ENCODE data around the gene THADA. TPM values are rescaled to one million over a fixed set of nuclear protein-coding genes. Genes with fewer than 3 reads are reported as not detected.

The THADA gene
- total RNA-seq, 2 donors from 2014 or later: 41.1 to 54.3 TPM

- H3K27ac ChIP-seq: no peak overlapping the region
- no peaks in the 10 kb centered on the region for H3K27me3 ChIP-seq (replicated peaks; ENCODE audit: insufficient read depth)
- intact Hi-C loops (cut with DNase I): no loop called here
- no peak for TF ChIP-seq POLR2A (IDR thresholded peaks at IDR 0.05)
- TF ChIP-seq, protein P1, sequence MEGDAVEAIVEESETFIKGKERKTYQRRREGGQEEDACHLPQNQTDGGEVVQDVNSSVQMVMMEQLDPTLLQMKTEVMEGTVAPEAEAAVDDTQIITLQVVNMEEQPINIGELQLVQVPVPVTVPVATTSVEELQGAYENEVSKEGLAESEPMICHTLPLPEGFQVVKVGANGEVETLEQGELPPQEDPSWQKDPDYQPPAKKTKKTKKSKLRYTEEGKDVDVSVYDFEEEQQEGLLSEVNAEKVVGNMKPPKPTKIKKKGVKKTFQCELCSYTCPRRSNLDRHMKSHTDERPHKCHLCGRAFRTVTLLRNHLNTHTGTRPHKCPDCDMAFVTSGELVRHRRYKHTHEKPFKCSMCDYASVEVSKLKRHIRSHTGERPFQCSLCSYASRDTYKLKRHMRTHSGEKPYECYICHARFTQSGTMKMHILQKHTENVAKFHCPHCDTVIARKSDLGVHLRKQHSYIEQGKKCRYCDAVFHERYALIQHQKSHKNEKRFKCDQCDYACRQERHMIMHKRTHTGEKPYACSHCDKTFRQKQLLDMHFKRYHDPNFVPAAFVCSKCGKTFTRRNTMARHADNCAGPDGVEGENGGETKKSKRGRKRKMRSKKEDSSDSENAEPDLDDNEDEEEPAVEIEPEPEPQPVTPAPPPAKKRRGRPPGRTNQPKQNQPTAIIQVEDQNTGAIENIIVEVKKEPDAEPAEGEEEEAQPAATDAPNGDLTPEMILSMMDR (IDR thresholded peaks at IDR 0.05): no peak
- TF ChIP-seq POLR2AphosphoS5 (IDR thresholded peaks at IDR 0.05): no peak
- no peak overlapping the region for H3K4me3 ChIP-seq
- H3K36me3 ChIP-seq: no peaks in the 10 kb centered on the region
- no peaks in the 10 kb centered on the region for H3K9me3 ChIP-seq
- DNase-seq (ENCODE audit: low spot score): no peak
- H3K4me1 ChIP-seq (replicated peaks): peaks cover 17% of the 10 kb centered on the region
- WGBS: 86% methylated on average over 5 of the region's 5 CpGs
Measured at GRCh38 chr2:43455296-43455695, 140.5 kb downstream of the THADA start.

DNA sequence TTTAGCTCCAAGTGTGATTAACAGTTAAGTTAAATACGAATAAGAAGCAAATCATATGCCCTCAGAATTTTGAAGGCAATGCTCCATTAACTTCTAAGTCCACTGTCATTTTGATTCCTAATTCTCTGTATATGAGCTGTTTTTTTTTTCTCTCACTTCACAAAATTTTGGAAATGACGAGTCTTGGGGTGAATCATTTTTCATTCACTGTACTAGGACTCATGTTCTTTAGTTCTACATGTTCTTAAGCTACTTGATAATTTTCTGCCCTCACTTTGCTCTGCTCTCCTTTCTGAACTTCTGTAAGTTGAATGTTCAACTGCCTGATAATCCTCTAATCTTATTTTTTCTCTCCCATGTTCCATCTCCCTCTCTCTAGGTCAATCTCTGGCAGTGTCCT lies 141.0 kb downstream of the THADA start:
- DNase-seq (ENCODE audit: low spot score): no peak
- Histone ChIP-seq H3K4me3 (no peak overlapping the region), H3K36me3 (no peaks in the 10 kb centered on the region), H3K27ac (no peak overlapping the region), H3K4me1 (replicated peaks) (peaks cover 17% of the 10 kb centered on the region), H3K9me3 (no peaks in the 10 kb centered on the region), H3K27me3 (replicated peaks; ENCODE audit: insufficient read depth) (no peaks in the 10 kb centered on the region)
- intact Hi-C loops (cut with DNase I): no loop called here
- WGBS: 89% methylated on average over 2 of the region's 2 CpGs
- TF ChIP-seq, protein P1 (IDR thresholded peaks at IDR 0.05): no peak
- TF ChIP-seq POLR2A (IDR thresholded peaks at IDR 0.05) (no peak), POLR2AphosphoS5 (IDR thresholded peaks at IDR 0.05) (no peak)

DNA sequence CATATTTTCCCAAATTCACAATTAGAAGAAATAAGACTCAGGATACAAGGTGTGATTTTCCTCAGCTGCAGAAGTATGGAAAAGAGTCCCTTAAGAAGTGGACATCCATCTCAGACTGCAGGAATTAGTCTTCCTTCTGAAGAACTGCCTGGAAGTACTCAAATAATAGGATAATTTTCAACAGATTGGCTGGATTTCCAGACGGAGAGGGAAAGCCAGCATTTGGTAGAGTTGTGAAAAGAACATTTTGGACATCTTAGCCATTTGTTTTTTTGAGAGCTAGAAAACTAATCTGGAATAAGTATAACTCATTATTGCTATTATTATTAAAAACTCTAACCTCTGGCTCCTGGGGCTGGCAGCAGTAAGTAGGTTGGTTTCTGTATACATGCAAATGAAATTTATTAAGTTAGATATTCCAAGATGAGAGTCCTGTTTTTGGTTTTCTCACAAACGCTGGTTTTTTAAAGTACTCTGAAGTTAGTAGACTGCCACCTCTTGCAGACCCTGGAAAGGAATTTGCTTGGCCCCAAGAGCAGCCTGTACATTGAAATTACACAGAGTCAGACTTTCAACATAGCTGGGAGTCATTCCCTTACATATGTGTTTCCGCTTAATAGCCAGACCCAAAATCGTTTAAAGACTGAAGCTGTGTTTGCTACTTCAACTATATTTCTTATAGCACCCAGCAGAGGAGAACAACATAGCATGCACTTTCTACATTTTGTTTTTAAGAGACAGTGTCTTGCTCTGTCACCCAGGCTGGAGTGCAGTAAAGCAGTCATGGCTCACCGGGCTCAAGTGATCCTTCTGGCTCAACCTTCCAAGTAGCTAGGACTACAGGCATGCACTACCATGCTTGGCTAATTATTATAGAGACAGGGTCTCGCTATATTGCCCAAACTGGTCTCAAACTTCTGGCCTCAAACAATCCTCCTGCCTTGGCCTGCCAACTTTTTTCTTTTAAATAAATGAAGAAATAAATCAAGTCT lies 142.4 kb downstream of the THADA start:
- intact Hi-C loops (cut with DNase I): no loop called here
- no peaks in the 10 kb centered on the region for H3K9me3 ChIP-seq
- H3K27me3 ChIP-seq (replicated peaks; ENCODE audit: insufficient read depth): no peaks in the 10 kb centered on the region
- DNase-seq (ENCODE audit: low spot score): no peak
- no peak for TF ChIP-seq POLR2A (IDR thresholded peaks at IDR 0.05)
- TF ChIP-seq, protein P1 (IDR thresholded peaks at IDR 0.05): no peak
- no peak for TF ChIP-seq POLR2AphosphoS5 (IDR thresholded peaks at IDR 0.05)
- 61% methylated on average over 6 of the region's 6 CpGs for WGBS
- H3K36me3 ChIP-seq: no peaks in the 10 kb centered on the region
- H3K27ac ChIP-seq: peak overlapping the region in 1 of 2 donors; percentile 42
- no peak overlapping the region for H3K4me3 ChIP-seq
- H3K4me1 ChIP-seq (replicated peaks): peaks cover 17% of the 10 kb centered on the region

GRCh38 chr2:43452318-43452731 lies 143.5 kb downstream of the THADA start:
- peak; percentile 65 for TF ChIP-seq POLR2AphosphoS5 (IDR thresholded peaks at IDR 0.05)
- no peak for TF ChIP-seq POLR2A (IDR thresholded peaks at IDR 0.05)
- Histone ChIP-seq H3K9me3 (no peaks in the 10 kb centered on the region), H3K27ac (peak overlapping the region; percentile 55 to 66), H3K36me3 (no peaks in the 10 kb centered on the region), H3K27me3 (replicated peaks; ENCODE audit: insufficient read depth) (no peaks in the 10 kb centered on the region), H3K4me3 (no peak overlapping the region), H3K4me1 (replicated peaks) (peaks cover 17% of the 10 kb centered on the region)
- intact Hi-C loops (cut with DNase I): no loop called here
- WGBS: 15% methylated on average over 1 of the region's 1 CpG
- DNase-seq (ENCODE audit: low spot score): peak; percentile 58

DNA sequence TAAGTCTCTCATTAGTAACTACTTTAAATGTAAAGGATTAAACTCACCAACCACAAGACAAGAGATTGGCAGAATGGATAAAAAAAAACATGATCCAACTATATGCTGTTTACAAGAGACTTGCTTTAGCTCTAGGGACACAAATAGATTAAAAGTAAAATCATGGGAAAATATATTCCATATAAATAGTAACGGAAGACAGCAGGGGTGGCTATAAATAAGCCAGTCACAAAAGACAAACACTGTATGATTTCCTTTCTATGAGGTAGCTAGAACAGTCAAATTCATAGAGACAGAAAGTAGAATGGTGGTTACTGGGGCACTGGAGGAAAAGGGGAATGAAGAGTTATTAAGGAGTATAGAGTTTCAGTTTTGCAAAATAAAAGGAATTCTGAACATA lies 145.2 kb downstream of the THADA start:
- DNase-seq (ENCODE audit: low spot score): no peak
- Histone ChIP-seq H3K36me3 (no peaks in the 10 kb centered on the region), H3K27me3 (replicated peaks; ENCODE audit: insufficient read depth) (no peaks in the 10 kb centered on the region), H3K27ac (peak overlapping the region in 1 of 2 donors; percentile 66), H3K4me1 (replicated peaks) (peaks cover 22% of the 10 kb centered on the region), H3K9me3 (no peaks in the 10 kb centered on the region), H3K4me3 (no peak overlapping the region)
- intact Hi-C loops (cut with DNase I): no loop called here
- WGBS: 70% methylated on average over 1 of the region's 1 CpG
- TF ChIP-seq POLR2A (IDR thresholded peaks at IDR 0.05) (no peak), POLR2AphosphoS5 (IDR thresholded peaks at IDR 0.05) (no peak)
- TF ChIP-seq, protein P1 (IDR thresholded peaks at IDR 0.05): no peak
